Trophoblast cell (in vitro differentiated cells and primary cell): ENCODE measurements around the gene TTC39B.

Experiments used
- DNase-seq, 2 donors: peaks; one replicate each; pipeline ENCODE4 v3.0.0-alpha.2; 2016
- H2AFZ ChIP-seq: 2 replicates; pipeline ENCODE4 v1.6.1; 2013; ENCODE audit warnings: low read length, moderate library complexity, mild to moderate bottlenecking; ENCODE audit not compliant: insufficient read depth, poor library complexity
- H2AK5ac ChIP-seq: 2 replicates; pipeline ENCODE4 v1.6.1; 2013; ENCODE audit warnings: mild to moderate bottlenecking, low read length
- H2BK120ac ChIP-seq: 2 replicates; pipeline ENCODE4 v1.6.1; 2013; ENCODE audit warnings: low read length, mild to moderate bottlenecking, moderate library complexity; ENCODE audit not compliant: insufficient read depth, poor library complexity
- H2BK12ac ChIP-seq: 2 replicates; pipeline ENCODE4 v1.6.1; 2013; ENCODE audit warnings: mild to moderate bottlenecking, low read length, moderate library complexity
- H2BK5ac ChIP-seq: 2 replicates; pipeline ENCODE4 v1.6.1; 2013; ENCODE audit warnings: low read length, low read depth, moderate library complexity, mild to moderate bottlenecking; ENCODE audit not compliant: poor library complexity
- H3K14ac ChIP-seq: 2 replicates; pipeline ENCODE4 v1.6.1; 2013; ENCODE audit warnings: mild to moderate bottlenecking, low read length
- H3K18ac ChIP-seq: 2 replicates; pipeline ENCODE4 v1.6.1; 2013; ENCODE audit warnings: mild to moderate bottlenecking, low read length
- H3K23ac ChIP-seq: 2 replicates; pipeline ENCODE4 v1.6.1; 2013; ENCODE audit warnings: low read length
- H3K27ac ChIP-seq: 2 replicates; pipeline ENCODE4 v1.5.1; 2013; ENCODE audit warnings: low read depth, mild to moderate bottlenecking, inconsistent platforms, low read length, moderate library complexity
- H3K27me3 ChIP-seq: 2 replicates; pipeline ENCODE4 v1.6.1; 2013; ENCODE audit warnings: inconsistent platforms, mild to moderate bottlenecking, low read length, moderate library complexity; ENCODE audit not compliant: insufficient read depth
- H3K36me3 ChIP-seq, 2 experiments: 1 replicate in 1 of 2; 2 replicates in 1 of 2; pipeline ENCODE4 v1.6.1; 2013; ENCODE audit warnings: low read length in 2 of 2, mild to moderate bottlenecking in 2 of 2, moderate library complexity in 1 of 2; ENCODE audit not compliant: insufficient read depth in 2 of 2, control insufficient read depth in 1 of 2
- H3K4ac ChIP-seq: 2 replicates; pipeline ENCODE4 v1.6.1; 2013; ENCODE audit warnings: low read depth, mild to moderate bottlenecking, low read length, moderate library complexity
- H3K4me1 ChIP-seq, 2 experiments: 1 replicate in 1 of 2; 2 replicates in 1 of 2; pipeline ENCODE4 v1.6.1; 2013; ENCODE audit warnings: low read length in 2 of 2, mild to moderate bottlenecking in 2 of 2, moderate library complexity in 1 of 2; ENCODE audit not compliant: insufficient read depth in 2 of 2, control insufficient read depth in 1 of 2
- H3K4me2 ChIP-seq: 2 replicates; pipeline ENCODE4 v1.6.1; 2013; ENCODE audit warnings: inconsistent platforms, mild to moderate bottlenecking, low read length, moderate library complexity
- H3K4me3 ChIP-seq: 2 replicates; pipeline ENCODE4 v1.5.1; 2013; ENCODE audit warnings: mild to moderate bottlenecking, low read depth, low read length, inconsistent platforms
- H3K79me1 ChIP-seq: one replicate; pipeline ENCODE4 v1.6.1; 2013; ENCODE audit warnings: low read length
- H3K79me2 ChIP-seq: 2 replicates; pipeline ENCODE4 v1.6.1; 2013; ENCODE audit warnings: low read length, mild to moderate bottlenecking; ENCODE audit not compliant: control insufficient read depth, insufficient read depth, poor library complexity
- H3K9ac ChIP-seq: 2 replicates; pipeline ENCODE4 v1.6.1; 2013; ENCODE audit warnings: mild to moderate bottlenecking, low read length
- H3K9me3 ChIP-seq: 2 replicates; pipeline ENCODE4 v1.6.1; 2013; ENCODE audit warnings: low read depth, mild to moderate bottlenecking, control low read depth, inconsistent platforms, low read length; ENCODE audit not compliant: insufficient read depth
- H4K12ac ChIP-seq: 2 replicates; pipeline ENCODE4 v1.6.1; 2013; ENCODE audit warnings: low read depth, mild to moderate bottlenecking, low read length, moderate library complexity
- H4K8ac ChIP-seq: 2 replicates; pipeline ENCODE4 v1.6.1; 2013; ENCODE audit warnings: low read depth, mild to moderate bottlenecking, low read length, moderate library complexity
- H4K91ac ChIP-seq: one replicate; pipeline ENCODE4 v1.6.1; 2013; ENCODE audit warnings: low read depth, mild to moderate bottlenecking, low read length, moderate library complexity
- WGBS: extraction: QIAGEN DNeasy Blood & Tissue Kit; methylation state at CpG from one replicate; pipeline ENCODE4 v1.1.7; 2013; ENCODE audit warnings: missing lambda C conversion rate; ENCODE audit not compliant: insufficient read length, insufficient coverage; ENCODE audit errors: extremely low coverage; 5-methylcytosine and 5-hydroxymethylcytosine counted together

Gene TTC39B

GRCh38 chr9:15137658-15138356, 169.2 kb downstream of the TTC39B start:
- no peaks in the 10 kb centered on the region for H3K27me3 ChIP-seq
- peaks cover 7 to 11% of the 10 kb centered on the region in 2 experiments for H3K4me1 ChIP-seq
- H3K9me3 ChIP-seq = peaks cover 4% of the 10 kb centered on the region
- H3K36me3 ChIP-seq = no peaks in the 10 kb centered on the region
- H4K12ac ChIP-seq = no peak overlapping the region
- H3K9ac ChIP-seq = no peak overlapping the region
- H3K79me1 ChIP-seq = peaks cover 18% of the 10 kb centered on the region
- no peak overlapping the region for H3K23ac ChIP-seq
- peak overlapping the region; percentile 88 for H2BK12ac ChIP-seq
- H3K4me3 ChIP-seq = no peak overlapping the region
- H3K14ac ChIP-seq = peak overlapping the region; percentile 69
- H2AK5ac ChIP-seq = peak overlapping the region; percentile 74
- H3K4ac ChIP-seq = peak overlapping the region; percentile 59
- H3K18ac ChIP-seq = peak overlapping the region; percentile 61
- H4K91ac ChIP-seq = peak overlapping the region; percentile 88
- WGBS = no CpG with 5 or more reads among the region's 6 CpGs
- no peak overlapping the region for H2AFZ ChIP-seq
- H2BK5ac ChIP-seq = peak overlapping the region; percentile 80
- DNase-seq = no peak
- peak overlapping the region; percentile 91 for H2BK120ac ChIP-seq
- no peak overlapping the region for H3K4me2 ChIP-seq
- peaks cover 2% of the 10 kb centered on the region for H3K79me2 ChIP-seq
- peak overlapping the region; percentile 78 for H3K27ac ChIP-seq
- H4K8ac ChIP-seq = peak overlapping the region; percentile 71

DNA sequence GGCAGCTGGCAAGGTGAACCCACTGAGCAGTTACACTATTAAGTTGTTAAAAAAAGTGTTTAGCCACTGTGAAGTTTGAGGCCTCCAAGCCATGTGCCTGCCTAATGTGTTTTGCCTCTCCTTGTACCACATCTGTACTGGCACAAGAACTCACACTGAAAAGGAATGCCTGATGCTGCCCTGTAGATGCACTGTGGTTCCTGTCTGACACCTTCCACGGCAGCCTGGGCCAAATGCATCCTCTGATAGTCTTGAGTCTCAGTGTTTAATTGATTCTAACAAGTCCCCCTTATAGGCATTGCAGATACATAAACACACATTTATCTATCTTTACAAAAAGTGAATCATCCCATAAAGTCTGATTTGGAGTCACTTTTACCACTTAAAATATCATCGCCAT, 169.9 kb downstream of the TTC39B start:
- no peak for DNase-seq
- Histone ChIP-seq H4K8ac (peak overlapping the region; percentile 96), H4K12ac (no peak overlapping the region), H3K23ac (no peak overlapping the region), H4K91ac (peak overlapping the region; percentile 97), H3K4me2 (no peak overlapping the region), H2BK12ac (peak overlapping the region; percentile 99), H3K27ac (peak overlapping the region; percentile 78), H2AK5ac (peak overlapping the region; percentile 100), H3K9me3 (peaks cover 4% of the 10 kb centered on the region), H3K18ac (peak overlapping the region; percentile 95), H3K4me1 (peaks cover 7 to 11% of the 10 kb centered on the region in 2 experiments), H3K4ac (peak overlapping the region; percentile 91), H2BK5ac (peak overlapping the region; percentile 94), H3K14ac (peak overlapping the region; percentile 93), H2AFZ (peak overlapping the region; percentile 89), H3K27me3 (no peaks in the 10 kb centered on the region), H3K36me3 (no peaks in the 10 kb centered on the region), H3K9ac (no peak overlapping the region), H3K79me1 (peaks cover 18% of the 10 kb centered on the region), H2BK120ac (peak overlapping the region; percentile 100), H3K79me2 (peaks cover 2% of the 10 kb centered on the region), H3K4me3 (no peak overlapping the region)
- WGBS = no CpG with 5 or more reads among the region's 2 CpGs

GRCh38 chr9:15136646-15137045, 170.4 kb downstream of the TTC39B start:
- Histone ChIP-seq H2AFZ (peak overlapping the region; percentile 89), H3K9ac (no peak overlapping the region), H3K4ac (no peak overlapping the region), H3K18ac (peak overlapping the region; percentile 95), H2BK120ac (peak overlapping the region; percentile 100), H3K4me2 (no peak overlapping the region), H3K79me1 (peaks cover 18% of the 10 kb centered on the region), H2BK12ac (peak overlapping the region; percentile 99), H3K14ac (peak overlapping the region; percentile 26), H3K27ac (peak overlapping the region; percentile 78), H3K4me1 (peaks cover 7 to 11% of the 10 kb centered on the region in 2 experiments), H4K12ac (no peak overlapping the region), H4K8ac (no peak overlapping the region), H3K27me3 (no peaks in the 10 kb centered on the region), H3K36me3 (no peaks in the 10 kb centered on the region), H2AK5ac (no peak overlapping the region), H3K4me3 (no peak overlapping the region), H3K9me3 (peaks cover 4% of the 10 kb centered on the region), H3K79me2 (peaks cover 2% of the 10 kb centered on the region), H2BK5ac (peak overlapping the region; percentile 94), H4K91ac (peak overlapping the region; percentile 97), H3K23ac (no peak overlapping the region)
- no peak for DNase-seq
- no CpG with 5 or more reads among the region's 5 CpGs for WGBS

GRCh38 chr9:15135164-15135792, 171.7 kb downstream of the TTC39B start:
- H2BK120ac ChIP-seq = peak overlapping the region; percentile 89
- no peaks in the 10 kb centered on the region for H3K36me3 ChIP-seq
- peak overlapping the region; percentile 85 for H4K91ac ChIP-seq
- H3K9ac ChIP-seq = no peak overlapping the region
- H3K14ac ChIP-seq = no peak overlapping the region
- peak overlapping the region; percentile 88 for H2BK5ac ChIP-seq
- H4K8ac ChIP-seq = no peak overlapping the region
- H2BK12ac ChIP-seq = peak overlapping the region; percentile 90
- peak overlapping the region; percentile 17 for H4K12ac ChIP-seq
- H3K4ac ChIP-seq = no peak overlapping the region
- peaks cover 7 to 11% of the 10 kb centered on the region in 2 experiments for H3K4me1 ChIP-seq
- peaks cover 2% of the 10 kb centered on the region for H3K79me2 ChIP-seq
- H3K4me2 ChIP-seq = peak overlapping the region; percentile 23
- peaks cover 16% of the 10 kb centered on the region for H3K79me1 ChIP-seq
- H3K27ac ChIP-seq = peak overlapping the region; percentile 43
- H2AK5ac ChIP-seq = no peak overlapping the region
- peak overlapping the region; percentile 50 for H2AFZ ChIP-seq
- WGBS = no CpG with 5 or more reads among the region's 18 CpGs
- H3K4me3 ChIP-seq = no peak overlapping the region
- peaks cover 4% of the 10 kb centered on the region for H3K9me3 ChIP-seq
- H3K27me3 ChIP-seq = no peaks in the 10 kb centered on the region
- peak; percentile 65 to 88 for DNase-seq
- peak overlapping the region; percentile 81 for H3K18ac ChIP-seq
- no peak overlapping the region for H3K23ac ChIP-seq
